Measurements from ENCODE around the gene MRTFB. TPM values are rescaled to one million over a fixed set of nuclear protein-coding genes. Genes with fewer than 3 reads are reported as not detected.
A peak's percentile ranks its signal among the peaks of the same experiment; 100 is the strongest.

Gene MRTFB
- total and polyA plus RNA-seq, 2 of the 13 experiments (the other 11 are each of a cell fraction or from before 2014, with no cell fraction given) = 11.4 to 14.0 TPM

GRCh38 chr16:14088155-14088753 lies 17.1 kb downstream of the MRTFB start (continued):
- TF ChIP-seq THRA (CRISPR knock-in tag; IDR thresholded peaks at IDR 0.05; ENCODE audit: borderline replicate concordance) = peak; percentile 62
- TF ChIP-seq ARID5B (CRISPR knock-in tag; IDR thresholded peaks at IDR 0.05) = peak; percentile 97
- 0 out of 2 replicates have a peak, but pooled peaks have one; percentile 48 for TF ChIP-seq CREB3 (CRISPR knock-in tag; IDR thresholded peaks at IDR 0.05)
- no peak for TF ChIP-seq MNT (IDR thresholded peaks at IDR 0.05)
- peak; percentile 82; the same call in 1 of the 2 replicates for TF ChIP-seq RCOR2 (CRISPR knock-in tag; IDR thresholded peaks at IDR 0.05)
- TF ChIP-seq ZNF780A (CRISPR knock-in tag; IDR thresholded peaks at IDR 0.05) = 0 out of 2 replicates have a peak, but pooled peaks have one; percentile 53
- peak; percentile 56 for TF ChIP-seq CC2D1A (CRISPR knock-in tag; IDR thresholded peaks at IDR 0.05)
- peak; percentile 62; the same call in 1 of the 2 replicates for TF ChIP-seq MLX (CRISPR knock-in tag; IDR thresholded peaks at IDR 0.05)
- TF ChIP-seq ZNF589 (CRISPR knock-in tag; conservative IDR thresholded peaks at IDR 0.05) = 0 out of 2 replicates have a peak, but pooled peaks have one; percentile 14
- no peak for TF ChIP-seq FOXA1 (IDR thresholded peaks at IDR 0.05)
- TF ChIP-seq FOXA1 (CRISPR knock-in tag; IDR thresholded peaks at IDR 0.05) = peak; percentile 90
- peak; percentile 84 for TF ChIP-seq ASH2L (IDR thresholded peaks at IDR 0.05; ENCODE audit: insufficient read length, low read depth, low read length)
- TF ChIP-seq TOE1 (CRISPR knock-in tag; IDR thresholded peaks at IDR 0.05) = peak; percentile 78; the same call in 1 of the 2 replicates
- TF ChIP-seq FOXO1 (CRISPR knock-in tag; IDR thresholded peaks at IDR 0.05) = peak; percentile 96
- TF ChIP-seq HIVEP1 (CRISPR knock-in tag; IDR thresholded peaks at IDR 0.05) = no peak
- peak; percentile 53; the same call in 1 of the 2 replicates for TF ChIP-seq ZSCAN22 (CRISPR knock-in tag; IDR thresholded peaks at IDR 0.05)
- TF ChIP-seq ZNF556 (CRISPR knock-in tag; IDR thresholded peaks at IDR 0.05; ENCODE audit: borderline replicate concordance) = peak; percentile 48; the same call in 1 of the 2 replicates
- no peak for TF ChIP-seq ZNF513 (CRISPR knock-in tag; conservative IDR thresholded peaks at IDR 0.05)

Measured in HepG2 (cell line).